GM12878 (cell line): Measurements from ENCODE around the gene TNRC18. TPM values are rescaled to one million over a fixed set of nuclear protein-coding genes. Genes with fewer than 3 reads are reported as not detected.

Source experiments
- BACH1 ChIP-seq: fragments of 450-650 bp; IDR thresholded peaks from 2 replicates; pipeline ENCODE4 v1.6.1; 2017; ENCODE audit warnings: mild to moderate bottlenecking, borderline replicate concordance
- BRCA1 ChIP-seq: IDR thresholded peaks from 2 replicates; pipeline ENCODE4 v1.6.1; 2011; ENCODE audit warnings: low read depth, low read length, improper control_type of control experiment
- CHD1 ChIP-seq: IDR thresholded peaks from 2 replicates; pipeline ENCODE4 v1.6.1; 2012; ENCODE audit warnings: low read depth, low read length, improper control_type of control experiment
- CHD2 ChIP-seq: IDR thresholded peaks from 2 replicates; pipeline ENCODE4 v1.6.1; 2011; ENCODE audit warnings: low read depth, low read length, improper control_type of control experiment, borderline replicate concordance
- CREB1 ChIP-seq: IDR thresholded peaks from 2 replicates; pipeline ENCODE4 v1.6.1; 2012; ENCODE audit warnings: low read depth, mild to moderate bottlenecking, inconsistent platforms
- IKZF1 ChIP-seq: fragments of 450-650 bp; conservative IDR thresholded peaks from 2 replicates; pipeline ENCODE4 v1.6.1; 2017; ENCODE audit warnings: antibody characterized with exemption, mild to moderate bottlenecking
- IRF5 ChIP-seq: fragments of 450-650 bp; IDR thresholded peaks from 2 replicates; pipeline ENCODE4 v1.6.1; 2017; ENCODE audit warnings: borderline replicate concordance
- POU2F2 ChIP-seq: IDR thresholded peaks from 3 replicates; pipeline ENCODE4 v1.6.1; 2011; ENCODE audit warnings: low read depth, mild to moderate bottlenecking, low read length, borderline replicate concordance
- RUNX3 ChIP-seq: IDR thresholded peaks from 2 replicates; pipeline ENCODE4 v1.6.1; 2012; ENCODE audit warnings: low read length, inconsistent platforms
- STAT3 ChIP-seq: IDR thresholded peaks from 2 replicates; pipeline ENCODE4 v1.6.1; 2011; ENCODE audit warnings: low read depth, low read length, improper control_type of control experiment
- ZBTB40 ChIP-seq: fragments of 450-650 bp; IDR thresholded peaks from 2 replicates; pipeline ENCODE4 v1.6.1; 2016; ENCODE audit warnings: mild to moderate bottlenecking, moderate library complexity, borderline replicate concordance
- polyA plus RNA-seq, 11 experiments: library from polyadenylated mRNA; depleted of rRNA in 4 of 11; unstranded in 6 of 11; stranded (reverse) in 5 of 11; fragments of >200 nt; fragmentation: Nextera tagmentation in 4 of 11; fragmentation: Illumina TruSeq in 1 of 11; extraction: Ambion mirVana in 4 of 11; extraction: Trizol in 1 of 11; gene quantifications; 1 replicate in 1 of 11; 2 replicates in 10 of 11; pipeline versions ENCODE4 v1.2.1 to v1.2.3, GENCODE V29; 2011 to 2016; ENCODE audit warnings: inconsistent platforms in 2 of 11, missing spikeins in 2 of 11, low read depth in 1 of 11
- total RNA-seq, 4 experiments: library from RNA; depleted of rRNA in 3 of 4; stranded (reverse); fragments of >200 nt in 3 of 4; fragmentation: Illumina TruSeq in 1 of 4; extraction: Trizol in 1 of 4; gene quantifications; 2 replicates each; pipeline versions ENCODE4 v1.2.1 to v1.2.3, GENCODE V29; 2013 to 2021

TNRC18 gene
- total and polyA plus RNA-seq, 10 of the 15 experiments (the other 5 are each of a cell fraction or from before 2014, with no cell fraction given), result 0.02 to 31.7 (median 5.4) TPM

DNA sequence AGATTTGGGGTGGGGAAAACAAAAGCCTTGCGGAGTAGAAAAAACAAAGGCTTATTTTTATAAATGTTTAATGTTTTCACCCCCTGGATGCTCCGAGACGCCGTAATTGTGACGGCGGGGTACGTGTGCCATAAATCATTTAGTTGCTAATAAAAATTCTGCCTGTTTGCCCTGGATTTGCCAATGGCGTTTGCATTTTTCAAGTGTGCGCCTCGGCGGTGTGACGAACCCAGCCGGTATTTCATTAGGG is 2.5 kb upstream of the TNRC18 start (continued):
- TF ChIP-seq ZBTB40 (no peak), CHD2 (no peak), BRCA1 (no peak), RUNX3 (no peak), STAT3 (no peak), IKZF1 (no peak), IRF5 (no peak), CREB1 (no peak), POU2F2 (no peak), BACH1 (no peak), CHD1 (no peak)
